Keratinocyte (primary cell): ENCODE measurements around the gene RXRA. TPM values are rescaled to one million over a fixed set of nuclear protein-coding genes. Genes with fewer than 3 reads are reported as not detected.
A peak's percentile ranks its signal among the peaks of the same experiment; 100 is the strongest.

Experiments used
- DNase-seq: peaks from one replicate; pipeline ENCODE4 v3.0.0-alpha.2; 2011; ENCODE audit warnings: low read depth, missing footprints, low spot score
- FAIRE-seq: peaks from 2 replicates; lab custom pipeline; 2011; peaks lifted over from hg19 to GRCh38; lab: Jason Lieb, UNC
- H2AFZ ChIP-seq: 2 replicates; pipeline ENCODE4 v1.6.0; 2012; ENCODE audit warnings: low read length, control low read depth, inconsistent platforms; ENCODE audit not compliant: control insufficient read depth
- H3K27ac ChIP-seq: 2 replicates; pipeline ENCODE4 v1.5.1; 2011; ENCODE audit warnings: low read length; ENCODE audit not compliant: control insufficient read depth, insufficient read depth
- H3K27me3 ChIP-seq: 3 replicates; pipeline ENCODE4 v1.6.0; 2011; ENCODE audit warnings: low read length; ENCODE audit not compliant: control insufficient read depth, insufficient read depth; ENCODE audit errors: extremely low read depth
- H3K36me3 ChIP-seq, 2 experiments: 2 replicates in 1 of 2; 3 replicates in 1 of 2; pipeline ENCODE4 v1.5.1; 2011; ENCODE audit warnings: low read length in 2 of 2, mild to moderate bottlenecking in 1 of 2; ENCODE audit not compliant: control insufficient read depth in 2 of 2, insufficient read depth in 2 of 2; ENCODE audit errors: extremely low read depth in 1 of 2
- H3K4me1 ChIP-seq: 3 replicates; pipeline ENCODE4 v1.5.1; 2011; ENCODE audit warnings: low read length; ENCODE audit not compliant: control insufficient read depth, insufficient read depth; ENCODE audit errors: extremely low read depth
- H3K4me2 ChIP-seq: 3 replicates; pipeline ENCODE4 v1.6.0; 2011; ENCODE audit warnings: low read depth, low read length; ENCODE audit not compliant: control insufficient read depth, insufficient read depth; ENCODE audit errors: extremely low read depth
- H3K4me3 ChIP-seq, 3 experiments: fragments of 200-600 bp in 1 of 3; sonication (generic) in 1 of 3; 2 replicates in 2 of 3; 3 replicates in 1 of 3; pipeline ENCODE4 v1.5.1; 2011 to 2016; ENCODE audit warnings: low read length in 3 of 3, mild to moderate bottlenecking in 3 of 3, control low read depth in 2 of 3, inconsistent platforms in 1 of 3, low read depth in 1 of 3, mixed read lengths in 1 of 3, mixed run types in 1 of 3, moderate library complexity in 1 of 3; ENCODE audit not compliant: control insufficient read depth in 2 of 3, insufficient read depth in 2 of 3; ENCODE audit errors: extremely low read depth in 1 of 3
- H3K79me2 ChIP-seq: 2 replicates; pipeline ENCODE4 v1.6.0; 2012; ENCODE audit warnings: low read length; ENCODE audit not compliant: control insufficient read depth, insufficient read depth
- H3K9ac ChIP-seq: 3 replicates; pipeline ENCODE4 v1.6.0; 2011; ENCODE audit warnings: low read length; ENCODE audit not compliant: control insufficient read depth, insufficient read depth; ENCODE audit errors: extremely low read depth
- H3K9me1 ChIP-seq: 3 replicates; pipeline ENCODE4 v1.6.0; 2011; ENCODE audit warnings: low read length; ENCODE audit not compliant: control insufficient read depth, insufficient read depth; ENCODE audit errors: extremely low read depth
- H3K9me3 ChIP-seq: 2 replicates; pipeline ENCODE4 v1.5.1; 2012; ENCODE audit warnings: low read depth, low read length; ENCODE audit not compliant: control insufficient read depth
- H4K20me1 ChIP-seq: 3 replicates; pipeline ENCODE4 v1.6.0; 2011; ENCODE audit warnings: low read length; ENCODE audit not compliant: control insufficient read depth, insufficient read depth; ENCODE audit errors: extremely low read depth
- CTCF ChIP-seq, 3 experiments: IDR thresholded peaks in 1 of 3; conservative IDR thresholded peaks in 1 of 3; optimal IDR thresholded peaks in 1 of 3; 2 replicates in 2 of 3; 3 replicates in 1 of 3; pipeline versions ENCODE3 to v1.5.1; 2011; ENCODE audit warnings: low read length in 3 of 3, mild to moderate bottlenecking in 3 of 3, moderate library complexity in 2 of 3, control low read depth in 1 of 3, inconsistent platforms in 1 of 3; ENCODE audit not compliant: insufficient read depth in 2 of 3; ENCODE audit errors: extremely low read depth in 1 of 3
- EZH2 ChIP-seq: IDR thresholded peaks from one replicate; pipeline ENCODE4 v1.6.1; 2012; ENCODE audit warnings: inconsistent platforms, mild to moderate bottlenecking, low read length, moderate library complexity
- dilution Hi-C: fragments of 300-500 bp; cut with MboI; formaldehyde crosslinking; loops from one replicate; pipeline ENCODE4 v1.7.0; 2020; ENCODE audit warnings: low sequenced_read_pairs; ENCODE audit not compliant: extremely low pct_ligation_motif_present
- polyA plus RNA-seq, 5 experiments: library from polyadenylated mRNA; depleted of rRNA in 3 of 5; stranded (reverse) in 3 of 5; stranded (forward) in 1 of 5; unstranded in 1 of 5; fragments of >200 nt; gene quantifications; 1 replicate in 1 of 5; 2 replicates in 3 of 5; 3 replicates in 1 of 5; pipeline versions ENCODE4 v1.2.1 to v1.2.3, GENCODE V29; 2011 to 2012; ENCODE audit warnings: missing spikeins in 2 of 5, low read depth in 1 of 5, low replicate concordance in 1 of 5

RXRA gene
- polyA plus RNA-seq, 1 donor (not counting 4 experiments of a cell fraction or from before 2014, with no cell fraction given), result 9.7 TPM

GRCh38 chr9:134444038-134444315, 117.7 kb downstream of the RXRA start:
- peaks cover 4% of the 10 kb centered on the region for H3K9me3 ChIP-seq
- no peaks in the 10 kb centered on the region for H3K36me3 ChIP-seq
- TF ChIP-seq EZH2, result no peak
- TF ChIP-seq CTCF (optimal IDR thresholded peaks at IDR 0.05 in 1 of 3, IDR thresholded peaks at IDR 0.05 in 1 of 3, conservative IDR thresholded peaks at IDR 0.05 in 1 of 3; ENCODE audit: extremely low read depth in 1 of 3, insufficient read depth in 2 of 3, low read length in 3 of 3), result no peak
- no peaks in the 10 kb centered on the region for H3K79me2 ChIP-seq
- no peak for DNase-seq
- H3K4me1 ChIP-seq, result peaks cover 11% of the 10 kb centered on the region
- peak overlapping the region; percentile 31 for H3K9ac ChIP-seq
- peaks cover 3% of the 10 kb centered on the region for H3K9me1 ChIP-seq
- FAIRE-seq, result no peak
- H3K27me3 ChIP-seq, result peaks cover 16% of the 10 kb centered on the region
- H3K27ac ChIP-seq, result peak overlapping the region; percentile 24
- dilution Hi-C loops, result no loop called here
- no peak overlapping the region for H3K4me2 ChIP-seq
- no peaks in the 10 kb centered on the region for H4K20me1 ChIP-seq
- H2AFZ ChIP-seq, result no peak overlapping the region
- H3K4me3 ChIP-seq, result no peak overlapping the region

DNA sequence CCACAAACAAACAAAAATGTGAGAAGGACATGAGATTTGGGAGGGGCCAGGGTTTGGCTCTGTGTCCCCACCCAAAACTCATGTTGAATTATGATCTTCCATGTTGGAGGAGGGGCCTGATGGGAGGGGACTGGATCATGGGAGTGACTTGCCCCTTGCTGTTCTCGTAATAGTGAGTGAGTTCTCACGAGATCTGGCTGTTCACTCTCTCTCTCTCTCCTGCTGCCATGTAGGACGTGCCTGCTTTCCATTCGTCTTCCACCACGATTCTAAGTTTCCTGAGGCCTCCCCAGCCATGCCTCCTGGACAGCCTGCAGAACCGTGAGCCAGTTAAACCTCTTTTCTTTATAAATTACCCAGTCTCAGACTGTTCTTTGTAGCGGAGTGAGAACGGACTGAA, 118.7 kb downstream of the RXRA start:
- H3K4me1 ChIP-seq, result peaks cover 11% of the 10 kb centered on the region
- no peak overlapping the region for H3K4me3 ChIP-seq
- dilution Hi-C loops, result no loop called here
- no peak overlapping the region for H3K27ac ChIP-seq
- H3K36me3 ChIP-seq, result no peaks in the 10 kb centered on the region
- no peak overlapping the region for H3K4me2 ChIP-seq
- no peak for TF ChIP-seq CTCF (optimal IDR thresholded peaks at IDR 0.05 in 1 of 3, IDR thresholded peaks at IDR 0.05 in 1 of 3, conservative IDR thresholded peaks at IDR 0.05 in 1 of 3; ENCODE audit: extremely low read depth in 1 of 3, insufficient read depth in 2 of 3, low read length in 3 of 3)
- no peak for TF ChIP-seq EZH2
- no peak overlapping the region for H2AFZ ChIP-seq
- DNase-seq, result no peak
- FAIRE-seq, result no peak
- H4K20me1 ChIP-seq, result no peaks in the 10 kb centered on the region
- H3K9me3 ChIP-seq, result peaks cover 4% of the 10 kb centered on the region
- H3K9ac ChIP-seq, result no peak overlapping the region
- H3K79me2 ChIP-seq, result no peaks in the 10 kb centered on the region
- H3K9me1 ChIP-seq, result peaks cover 3% of the 10 kb centered on the region
- peaks cover 16% of the 10 kb centered on the region for H3K27me3 ChIP-seq
